Uterus (tissue), 2 donors: ENCODE results near the gene GRM5.

Source experiments
- POLR2A ChIP-seq, 2 donors: fragments of 450-650 bp; IDR thresholded peaks; one replicate each; pipeline ENCODE4 v1.6.1; 2016; ENCODE audit warnings: antibody characterized with exemption in 2 of 2, mild to moderate bottlenecking in 1 of 2, moderate library complexity in 1 of 2
- TF ChIP-seq, protein P1 (sequence below), 4 experiments: fragments of 200-600 bp in 2 of 4; fragments of 450-650 bp in 2 of 4; sonication (generic) in 2 of 4; IDR thresholded peaks; one replicate each; pipeline ENCODE4 v1.5.1; 2016 to 2019; ENCODE audit warnings: antibody characterized with exemption in 4 of 4, mild to moderate bottlenecking in 2 of 4, moderate library complexity in 1 of 4

DNA sequence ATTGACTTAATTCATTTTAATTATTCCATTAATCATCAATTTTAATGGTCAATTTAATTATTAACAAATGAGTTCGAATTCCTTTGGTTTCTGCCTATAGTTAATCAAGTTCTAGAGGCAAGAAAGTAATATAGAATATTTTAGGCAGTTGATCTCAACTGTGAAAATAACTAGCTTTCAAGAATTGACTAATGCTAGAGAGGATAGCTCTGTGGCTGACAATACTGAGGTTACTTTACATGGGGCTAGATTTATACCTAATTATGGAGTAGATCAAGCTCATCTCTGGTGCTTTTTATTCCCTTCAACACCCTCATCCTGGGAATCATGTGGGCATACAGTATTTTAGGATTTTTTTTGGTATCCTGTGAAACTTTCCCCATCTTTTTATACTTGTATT is 259.4 kb downstream of the GRM5 start:
- TF ChIP-seq, protein P1, sequence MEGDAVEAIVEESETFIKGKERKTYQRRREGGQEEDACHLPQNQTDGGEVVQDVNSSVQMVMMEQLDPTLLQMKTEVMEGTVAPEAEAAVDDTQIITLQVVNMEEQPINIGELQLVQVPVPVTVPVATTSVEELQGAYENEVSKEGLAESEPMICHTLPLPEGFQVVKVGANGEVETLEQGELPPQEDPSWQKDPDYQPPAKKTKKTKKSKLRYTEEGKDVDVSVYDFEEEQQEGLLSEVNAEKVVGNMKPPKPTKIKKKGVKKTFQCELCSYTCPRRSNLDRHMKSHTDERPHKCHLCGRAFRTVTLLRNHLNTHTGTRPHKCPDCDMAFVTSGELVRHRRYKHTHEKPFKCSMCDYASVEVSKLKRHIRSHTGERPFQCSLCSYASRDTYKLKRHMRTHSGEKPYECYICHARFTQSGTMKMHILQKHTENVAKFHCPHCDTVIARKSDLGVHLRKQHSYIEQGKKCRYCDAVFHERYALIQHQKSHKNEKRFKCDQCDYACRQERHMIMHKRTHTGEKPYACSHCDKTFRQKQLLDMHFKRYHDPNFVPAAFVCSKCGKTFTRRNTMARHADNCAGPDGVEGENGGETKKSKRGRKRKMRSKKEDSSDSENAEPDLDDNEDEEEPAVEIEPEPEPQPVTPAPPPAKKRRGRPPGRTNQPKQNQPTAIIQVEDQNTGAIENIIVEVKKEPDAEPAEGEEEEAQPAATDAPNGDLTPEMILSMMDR (IDR thresholded peaks at IDR 0.05) = no peak
- TF ChIP-seq POLR2A (IDR thresholded peaks at IDR 0.05) = no peak
